ENCODE data around the gene TTLL10.

TTLL10 gene

GRCh38 chr1:1225238-1225845, 51.7 kb downstream of the TTLL10 start:
- no peak for DNase-seq

GRCh38 chr1:1225913-1226312, 52.2 kb downstream of the TTLL10 start:
- DNase-seq, result no peak

- no peak for DNase-seq
These were observed 53.1 kb downstream of the TTLL10 start for GRCh38 chr1:1226566-1227362.

- DNase-seq, result no peak
These were observed 53.7 kb downstream of the TTLL10 start for GRCh38 chr1:1227386-1227785.

GRCh38 chr1:1228187-1228586, 54.5 kb downstream of the TTLL10 start:
- DNase-seq, result no peak

GRCh38 chr1:1228596-1229321, 55.1 kb downstream of the TTLL10 start:
- DNase-seq, result no peak

- no peak for DNase-seq
These were observed 56.1 kb downstream of the TTLL10 start for GRCh38 chr1:1229770-1230169.

- no peak for DNase-seq
These were observed 57.1 kb downstream of the TTLL10 start for GRCh38 chr1:1230656-1231399.

GRCh38 chr1:1231400-1232207, 57.9 kb downstream of the TTLL10 start, which contains the start of gene SDF4:
TSS of gene SDF4 (minus strand) at chr1:1232001. CDS start at chr1:1228772, 3,229 bp downstream.
- DNase-seq, result peak; percentile 76

GRCh38 chr1:1232208-1232795, 58.6 kb downstream of the TTLL10 start, which contains the start of gene B3GALT6:
TSS of gene B3GALT6 (plus strand) at chr1:1232237. CDS start at chr1:1232279, 42 bp downstream.
- no peak for DNase-seq

- no peak for DNase-seq
These were observed 59.3 kb downstream of the TTLL10 start for GRCh38 chr1:1232796-1233566.

GRCh38 chr1:1233567-1233892, 59.9 kb downstream of the TTLL10 start:
- no peak for DNase-seq

GRCh38 chr1:1234180-1234808, 60.6 kb downstream of the TTLL10 start:
- no peak for DNase-seq

- DNase-seq, result no peak
These were observed 61.5 kb downstream of the TTLL10 start for GRCh38 chr1:1235016-1235744.

- no peak for DNase-seq
These were observed 62.6 kb downstream of the TTLL10 start for GRCh38 chr1:1236176-1236763.

GRCh38 chr1:1236945-1237873, 63.5 kb downstream of the TTLL10 start:
- DNase-seq, result no peak

GRCh38 chr1:1237874-1238701, 64.4 kb downstream of the TTLL10 start:
- DNase-seq, result no peak

Measured in NCI-H1694 treated with DMSO at 0.1 percent for 48 hours (cell line).